Measurements from ENCODE around the gene SYNPR.

The SYNPR gene

GRCh38 chr3:63386568-63386967, 108.5 kb downstream of the SYNPR start:
- no peak for DNase-seq

- no peak for DNase-seq
Observed at GRCh38 chr3:63387568-63387967, 109.5 kb downstream of the SYNPR start.

- DNase-seq: no peak
Observed at GRCh38 chr3:63390710-63391230, 112.7 kb downstream of the SYNPR start.

GRCh38 chr3:63395960-63396359, 117.9 kb downstream of the SYNPR start:
- DNase-seq: no peak

GRCh38 chr3:63400246-63400860, 122.2 kb downstream of the SYNPR start:
- no peak for DNase-seq

- DNase-seq: no peak
Observed at GRCh38 chr3:63405882-63406281, 127.8 kb downstream of the SYNPR start.

GRCh38 chr3:63413523-63413922, 135.4 kb downstream of the SYNPR start:
- DNase-seq: no peak

- DNase-seq: no peak
Observed at GRCh38 chr3:63414607-63415006, 136.5 kb downstream of the SYNPR start.

- no peak for DNase-seq
Observed at GRCh38 chr3:63429905-63430304, 151.8 kb downstream of the SYNPR start.

GRCh38 chr3:63430875-63431274, 152.8 kb downstream of the SYNPR start:
- DNase-seq: no peak

GRCh38 chr3:63437858-63438257, 159.8 kb downstream of the SYNPR start:
- DNase-seq: no peak

- no peak for DNase-seq
Observed at GRCh38 chr3:63438826-63439371, 160.8 kb downstream of the SYNPR start.

GRCh38 chr3:63441262-63441661, 163.2 kb downstream of the SYNPR start:
- no peak for DNase-seq

- no peak for DNase-seq
Observed at GRCh38 chr3:63442918-63443317, 164.8 kb downstream of the SYNPR start.

- no peak for DNase-seq
Observed at GRCh38 chr3:63450023-63450422, 171.9 kb downstream of the SYNPR start.

- DNase-seq: no peak
Observed at GRCh38 chr3:63450634-63451363, 172.7 kb downstream of the SYNPR start.

- DNase-seq: no peak
Observed at GRCh38 chr3:63456901-63457300, 178.8 kb downstream of the SYNPR start.

- no peak for DNase-seq
Observed at GRCh38 chr3:63458405-63458804, 180.3 kb downstream of the SYNPR start.

GRCh38 chr3:63462732-63463131, 184.6 kb downstream of the SYNPR start:
- no peak for DNase-seq

GRCh38 chr3:63467392-63467791, 189.3 kb downstream of the SYNPR start:
- DNase-seq: no peak

GRCh38 chr3:63470745-63471144, 192.6 kb downstream of the SYNPR start:
- DNase-seq: no peak

GRCh38 chr3:63471781-63472180, 193.7 kb downstream of the SYNPR start:
- no peak for DNase-seq

GRCh38 chr3:63473641-63474166, 195.6 kb downstream of the SYNPR start:
- DNase-seq: no peak

Data from hematopoietic multipotent progenitor cell treated with erythropoietin and hydrocortisone succinate and interleukin-3 and kit ligand, for 4 days (in vitro differentiated cells).